Nasal cavity respiratory epithelium epithelial cell of viscerocranial mucosa (primary cell): ENCODE measurements around the gene CPNE7. TPM values are rescaled to one million over a fixed set of nuclear protein-coding genes. Genes with fewer than 3 reads are reported as not detected.

Source experiments
- total RNA-seq: library from RNA; depleted of rRNA; stranded (reverse); fragments of >200 nt; gene quantifications from 2 replicates; pipeline ENCODE4 v1.2.3, GENCODE V29; 2014

CPNE7 gene
- 1.00 and 3.1 TPM in 2 replicates for total RNA-seq

DNA sequence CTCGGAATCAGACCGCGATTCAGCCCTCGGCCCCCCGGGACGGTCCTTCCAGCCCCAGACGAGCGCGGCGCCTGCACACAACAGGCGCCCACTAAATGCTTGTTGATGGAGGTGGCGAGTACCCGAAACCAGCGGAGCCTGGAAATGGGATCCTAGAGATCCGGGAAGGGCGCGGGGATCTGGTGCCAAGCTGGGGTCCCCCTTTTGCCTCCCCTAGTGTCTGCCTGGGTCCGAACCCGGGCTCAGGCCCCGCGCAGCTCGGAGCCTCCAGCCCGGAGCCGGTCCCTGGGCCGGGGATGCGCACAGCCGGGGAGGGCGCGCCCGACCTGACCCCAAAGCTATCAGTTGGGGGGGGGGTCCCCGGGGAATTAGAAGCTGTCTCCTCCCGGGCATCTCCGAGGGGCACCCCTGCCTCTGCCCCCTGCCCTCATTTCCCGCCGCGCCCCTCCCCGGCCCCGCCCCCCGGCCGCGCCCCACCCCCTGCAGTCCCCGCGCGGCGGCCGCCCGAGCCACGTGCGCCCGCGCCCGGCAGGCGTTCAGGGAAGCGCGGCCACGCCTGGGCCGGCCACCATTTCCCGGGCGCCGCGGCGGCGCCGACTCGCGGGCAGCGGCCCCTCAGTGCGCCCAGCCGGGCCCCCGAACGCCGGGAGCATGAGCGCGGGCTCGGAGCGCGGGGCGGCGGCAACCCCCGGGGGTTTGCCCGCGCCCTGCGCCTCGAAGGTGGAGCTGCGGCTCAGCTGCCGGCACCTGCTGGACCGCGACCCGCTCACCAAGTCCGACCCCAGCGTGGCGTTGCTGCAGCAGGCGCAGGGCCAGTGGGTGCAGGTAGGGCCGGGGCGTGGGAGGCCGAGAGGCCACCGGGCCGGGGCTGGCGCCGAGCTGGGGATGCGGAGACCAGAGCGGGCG, at the start of gene CPNE7:
CPNE7 (plus strand) TSS at position 512 of the 906 bp plus-strand sequence; CDS start at position 652, 140 bp downstream.

GRCh38 chr16:89560378-89561141, 15.0 kb upstream of the CPNE7 start, which contains the start of gene RPL13:
Gene RPL13 (plus strand): TSS chr16:89560682. CDS start chr16:89560960, 278 bp downstream.

GRCh38 chr16:89613231-89613953, 37.8 kb downstream of the CPNE7 start, which contains the start of gene DPEP1:
Gene DPEP1 (plus strand): TSS chr16:89613642. CDS start chr16:89630411, 16,769 bp downstream.

Other genes with a start within 250 kb of the CPNE7 start
- gene ANKRD11, start 85.2 kb upstream of the CPNE7 start, total RNA-seq, result 50.6 and 144 TPM in 2 replicates
- 44.1 and 86.4 TPM in 2 replicates for gene SPG7, start 67.4 kb upstream of the CPNE7 start, total RNA-seq
- gene RPL13, start 15.1 kb upstream of the CPNE7 start, total RNA-seq, result 2,243 and 2,962 TPM in 2 replicates
- not detected in 2 replicates for gene DPEP1, start 37.9 kb downstream of the CPNE7 start, total RNA-seq
- 82.4 and 91.3 TPM in 2 replicates for gene CHMP1A, start 82.0 kb downstream of the CPNE7 start, total RNA-seq
- gene SPATA33, start 82.1 kb downstream of the CPNE7 start, total RNA-seq, result 1.4 and 3.2 TPM in 2 replicates
- 23.6 and 38.9 TPM in 2 replicates for gene CDK10, start 110.9 kb downstream of the CPNE7 start, total RNA-seq
- gene SPATA2L, start 125.9 kb downstream of the CPNE7 start, total RNA-seq, result 10.7 and 16.7 TPM in 2 replicates
- 2.7 and 6.0 TPM in 2 replicates for gene VPS9D1, start 145.1 kb downstream of the CPNE7 start, total RNA-seq
- 18.8 and 29.0 TPM in 2 replicates for gene ZNF276, start 145.8 kb downstream of the CPNE7 start, total RNA-seq
- gene FANCA, start 240.9 kb downstream of the CPNE7 start, total RNA-seq, result 0.85 and 1.0 TPM in 2 replicates